Measurements from ENCODE around the gene COX20.

DNA sequence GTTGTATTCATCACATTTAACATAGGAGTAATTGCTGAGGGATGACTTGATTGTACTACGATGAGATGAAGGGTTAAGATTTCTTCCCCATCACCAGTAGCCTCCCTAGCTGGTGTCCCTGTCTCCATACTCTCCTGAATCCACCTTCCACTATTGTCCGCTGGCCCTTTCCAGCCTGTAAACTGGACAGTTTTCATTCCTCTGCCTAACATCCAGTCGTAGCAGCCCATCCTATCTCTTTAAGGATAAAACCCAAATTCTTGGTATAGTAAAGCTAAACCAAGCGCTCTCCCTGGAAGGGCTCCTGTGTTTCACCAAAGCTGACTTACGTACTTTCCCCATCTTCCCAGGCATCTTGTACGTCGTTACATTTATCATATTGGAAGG, 670 bp downstream of the COX20 start:
- no peak for TF ChIP-seq EZH2 (IDR thresholded peaks at IDR 0.05; ENCODE audit: low read length)
- TF ChIP-seq, protein P1, sequence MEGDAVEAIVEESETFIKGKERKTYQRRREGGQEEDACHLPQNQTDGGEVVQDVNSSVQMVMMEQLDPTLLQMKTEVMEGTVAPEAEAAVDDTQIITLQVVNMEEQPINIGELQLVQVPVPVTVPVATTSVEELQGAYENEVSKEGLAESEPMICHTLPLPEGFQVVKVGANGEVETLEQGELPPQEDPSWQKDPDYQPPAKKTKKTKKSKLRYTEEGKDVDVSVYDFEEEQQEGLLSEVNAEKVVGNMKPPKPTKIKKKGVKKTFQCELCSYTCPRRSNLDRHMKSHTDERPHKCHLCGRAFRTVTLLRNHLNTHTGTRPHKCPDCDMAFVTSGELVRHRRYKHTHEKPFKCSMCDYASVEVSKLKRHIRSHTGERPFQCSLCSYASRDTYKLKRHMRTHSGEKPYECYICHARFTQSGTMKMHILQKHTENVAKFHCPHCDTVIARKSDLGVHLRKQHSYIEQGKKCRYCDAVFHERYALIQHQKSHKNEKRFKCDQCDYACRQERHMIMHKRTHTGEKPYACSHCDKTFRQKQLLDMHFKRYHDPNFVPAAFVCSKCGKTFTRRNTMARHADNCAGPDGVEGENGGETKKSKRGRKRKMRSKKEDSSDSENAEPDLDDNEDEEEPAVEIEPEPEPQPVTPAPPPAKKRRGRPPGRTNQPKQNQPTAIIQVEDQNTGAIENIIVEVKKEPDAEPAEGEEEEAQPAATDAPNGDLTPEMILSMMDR (optimal IDR thresholded peaks at IDR 0.05 in 1 of 3, IDR thresholded peaks at IDR 0.05 in 1 of 3, conservative IDR thresholded peaks at IDR 0.05 in 1 of 3; ENCODE audit: extremely low read depth in 1 of 3, insufficient read depth in 2 of 3, low read length in 3 of 3): no peak

All from keratinocyte (primary cell).